Activated B cell treated with CpG ODN at 0.5 μM for 24 hours (primary cell): ENCODE results near the gene MACROD2. TPM values are rescaled to one million over a fixed set of nuclear protein-coding genes. Genes with fewer than 3 reads are reported as not detected.

ENCODE experiments used
- ATAC-seq: fragments of 200-7000 bp; cut with Tn5 transposase; one replicate; pipeline ENCODE4 v1.10.0; 2021; ENCODE audit warnings: low read depth, mild to moderate bottlenecking, moderate library complexity
- CTCF ChIA-PET: fragments of 350-600 bp; sonication (Branson Sonifier 250); formaldehyde crosslinking; loops from one replicate; lab custom pipeline; 2021; ENCODE audit warnings: antibody characterized with exemption; lab: Charles Lee
- POLR2A ChIA-PET: fragments of 350-600 bp; sonication (Branson Sonifier 250); formaldehyde crosslinking; loops from one replicate; lab custom pipeline; 2021; ENCODE audit warnings: antibody characterized with exemption; lab: Charles Lee
- DNase-seq: peaks from one replicate; pipeline ENCODE4 v3.0.0; 2022
- H3K27ac Mint-ChIP-seq: one replicate; pipeline ENCODE4 v1.8.0; 2020; ENCODE audit warnings: mixed read lengths
- H3K27me3 Mint-ChIP-seq: one replicate; pipeline ENCODE4 v1.8.0; 2021; ENCODE audit warnings: mixed read lengths
- H3K36me3 Mint-ChIP-seq: one replicate; pipeline ENCODE4 v1.8.0; 2021; ENCODE audit warnings: low read depth, mixed read lengths
- H3K4me1 Mint-ChIP-seq: one replicate; pipeline ENCODE4 v1.8.0; 2021; ENCODE audit warnings: mixed read lengths
- H3K4me3 Mint-ChIP-seq: one replicate; pipeline ENCODE4 v1.8.0; 2020; ENCODE audit warnings: mild to moderate bottlenecking, mixed read lengths
- H3K9me3 Mint-ChIP-seq: one replicate; pipeline ENCODE4 v1.8.0; 2020; ENCODE audit warnings: mixed read lengths
- intact Hi-C: fragments of 100-400 bp; cut with micrococcal nuclease; formaldehyde crosslinking; loops from one replicate; pipeline ENCODE4 v1.15.1; 2024
- total RNA-seq: library from RNA; stranded (reverse); gene quantifications from 2 replicates; pipeline ENCODE4 v1.2.3, GENCODE V29; 2022
- TF ChIP-seq, protein P1 (sequence below): fragments of 200-600 bp; IDR thresholded peaks from one replicate; pipeline ENCODE4 v1.8.0; 2022; ENCODE audit warnings: antibody characterized with exemption, mild to moderate bottlenecking

MACROD2 gene
- total RNA-seq, 1 donor from 2014 or later, result 55.1 TPM

DNA sequence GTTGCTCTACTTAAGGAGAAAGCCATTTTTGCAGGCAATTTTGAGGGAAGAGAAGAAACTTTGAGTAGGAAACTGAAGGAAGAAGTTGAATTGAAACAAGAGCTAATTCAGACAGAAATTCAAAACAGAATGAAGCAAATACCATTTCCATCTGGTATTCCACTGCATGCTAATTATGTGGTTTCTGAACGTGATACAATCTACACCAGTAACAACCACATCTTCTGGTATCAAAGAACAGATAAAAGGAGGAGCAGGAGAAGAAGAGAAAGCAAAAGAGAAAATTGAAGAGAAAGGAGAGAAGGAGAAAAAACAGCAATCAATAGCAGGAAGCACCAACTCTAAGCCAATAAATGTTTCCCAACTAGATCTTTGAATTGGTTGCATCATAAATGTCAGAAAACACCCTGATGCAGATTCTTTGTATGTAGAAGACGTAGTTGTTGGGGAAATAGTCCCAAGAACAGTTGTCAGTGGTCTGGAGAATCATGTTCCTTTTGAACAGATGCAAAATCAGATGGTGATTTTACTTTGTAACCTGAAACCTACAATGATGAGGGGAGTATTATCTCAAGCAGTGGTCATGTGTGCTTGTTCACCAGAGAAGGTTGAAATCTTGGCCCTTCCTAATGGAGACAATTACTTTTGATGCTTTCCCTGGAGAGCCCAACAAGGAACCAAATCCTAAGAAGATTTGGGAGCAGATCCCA lies 132.4 kb downstream of the MACROD2 start:
- no peak for DNase-seq
- ChIA-PET POLR2A (no interaction called here), CTCF (no interaction called here)
- ATAC-seq, result no peak
- Mint-ChIP-seq H3K9me3 (no peaks in the 10 kb centered on the region), H3K27me3 (no peaks in the 10 kb centered on the region), H3K4me3 (no peak overlapping the region), H3K27ac (no peak overlapping the region), H3K36me3 (no peaks in the 10 kb centered on the region), H3K4me1 (no peaks in the 10 kb centered on the region)
- TF ChIP-seq, protein P1, sequence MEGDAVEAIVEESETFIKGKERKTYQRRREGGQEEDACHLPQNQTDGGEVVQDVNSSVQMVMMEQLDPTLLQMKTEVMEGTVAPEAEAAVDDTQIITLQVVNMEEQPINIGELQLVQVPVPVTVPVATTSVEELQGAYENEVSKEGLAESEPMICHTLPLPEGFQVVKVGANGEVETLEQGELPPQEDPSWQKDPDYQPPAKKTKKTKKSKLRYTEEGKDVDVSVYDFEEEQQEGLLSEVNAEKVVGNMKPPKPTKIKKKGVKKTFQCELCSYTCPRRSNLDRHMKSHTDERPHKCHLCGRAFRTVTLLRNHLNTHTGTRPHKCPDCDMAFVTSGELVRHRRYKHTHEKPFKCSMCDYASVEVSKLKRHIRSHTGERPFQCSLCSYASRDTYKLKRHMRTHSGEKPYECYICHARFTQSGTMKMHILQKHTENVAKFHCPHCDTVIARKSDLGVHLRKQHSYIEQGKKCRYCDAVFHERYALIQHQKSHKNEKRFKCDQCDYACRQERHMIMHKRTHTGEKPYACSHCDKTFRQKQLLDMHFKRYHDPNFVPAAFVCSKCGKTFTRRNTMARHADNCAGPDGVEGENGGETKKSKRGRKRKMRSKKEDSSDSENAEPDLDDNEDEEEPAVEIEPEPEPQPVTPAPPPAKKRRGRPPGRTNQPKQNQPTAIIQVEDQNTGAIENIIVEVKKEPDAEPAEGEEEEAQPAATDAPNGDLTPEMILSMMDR, result no peak
- intact Hi-C loops, result no loop called here

DNA sequence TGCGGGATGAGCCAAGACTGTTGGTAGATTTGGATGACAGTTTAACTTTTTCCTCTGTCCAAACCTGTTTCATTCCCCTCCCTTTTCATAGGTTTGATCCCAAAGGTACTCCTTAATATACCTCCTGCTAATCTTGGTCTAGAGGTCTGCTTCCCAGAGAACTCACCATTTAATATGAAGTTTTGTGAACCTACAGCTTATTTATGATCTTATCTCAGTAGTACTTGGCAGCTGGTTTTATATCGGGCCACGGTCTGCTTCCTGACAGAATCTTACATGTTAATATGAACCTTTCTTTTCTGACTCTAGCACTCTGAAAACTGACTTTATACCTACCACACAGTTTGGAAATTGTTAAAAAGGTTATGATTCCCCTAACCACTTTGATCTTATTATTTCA lies 138.7 kb downstream of the MACROD2 start:
- ChIA-PET CTCF (no interaction called here), POLR2A (no interaction called here)
- no peak overlapping the region for H3K4me3 Mint-ChIP-seq
- H3K27ac Mint-ChIP-seq, result no peak overlapping the region
- ATAC-seq (no peak), DNase-seq (no peak)
- no peaks in the 10 kb centered on the region for H3K27me3 Mint-ChIP-seq
- TF ChIP-seq, protein P1, result no peak
- intact Hi-C loops, result no loop called here
- no peaks in the 10 kb centered on the region for H3K36me3 Mint-ChIP-seq
- no peaks in the 10 kb centered on the region for H3K4me1 Mint-ChIP-seq
- H3K9me3 Mint-ChIP-seq, result no peaks in the 10 kb centered on the region

DNA sequence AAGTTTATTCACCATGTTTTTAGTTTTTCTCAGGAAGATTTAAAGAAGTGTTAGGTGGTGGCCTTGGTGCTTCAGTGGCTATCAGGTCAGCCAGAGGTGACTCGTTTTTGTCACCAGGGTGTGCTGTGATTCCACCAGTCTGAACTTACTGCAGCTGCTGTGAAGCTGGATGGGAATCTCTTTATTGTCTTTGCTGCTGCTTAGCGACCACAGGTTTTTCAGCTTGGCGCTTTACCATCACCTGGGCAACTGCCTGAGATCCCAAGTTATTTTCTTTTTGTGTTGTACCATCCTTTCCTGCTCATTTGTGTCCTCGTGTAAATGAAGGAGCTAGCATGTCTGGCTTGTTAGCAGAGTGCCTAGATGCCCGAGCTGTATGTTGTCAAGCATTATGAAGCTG lies 146.9 kb downstream of the MACROD2 start:
- intact Hi-C loops, result no loop called here
- Mint-ChIP-seq H3K4me3 (no peak overlapping the region), H3K9me3 (no peaks in the 10 kb centered on the region), H3K4me1 (no peaks in the 10 kb centered on the region), H3K27ac (no peak overlapping the region), H3K27me3 (no peaks in the 10 kb centered on the region), H3K36me3 (no peaks in the 10 kb centered on the region)
- ATAC-seq, result no peak
- DNase-seq, result no peak
- TF ChIP-seq, protein P1, result no peak
- ChIA-PET POLR2A (no interaction called here), CTCF (no interaction called here)

DNA sequence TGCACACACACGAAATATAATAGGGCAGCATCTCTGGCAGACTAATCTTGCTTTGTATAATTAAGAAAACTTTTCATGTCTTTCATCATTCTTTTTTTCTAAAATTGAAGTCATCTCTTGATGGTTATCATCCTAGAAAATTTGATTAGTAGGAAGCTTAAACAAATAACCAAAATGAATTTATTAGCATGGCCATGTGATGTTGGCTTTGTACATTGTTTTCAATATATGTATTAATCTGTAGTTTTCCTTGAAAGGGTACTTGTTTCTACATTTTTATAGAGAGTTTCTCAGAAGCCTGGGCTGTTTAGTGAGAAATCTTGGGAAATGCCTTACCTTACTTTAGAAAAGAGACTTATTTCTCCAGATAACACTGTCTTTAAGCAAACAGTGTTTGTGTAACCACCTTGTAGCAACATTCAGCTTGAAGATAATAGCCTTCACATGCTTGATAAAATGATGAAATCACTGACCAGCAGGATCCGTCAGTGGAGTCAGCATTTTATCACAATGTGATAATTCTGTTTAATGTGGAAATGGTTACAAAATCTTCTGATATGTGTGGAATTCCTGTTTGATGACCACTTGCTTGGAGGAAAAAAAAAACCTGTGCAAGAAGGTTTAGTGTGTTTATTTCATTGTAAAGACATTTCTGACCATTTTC lies 147.8 kb downstream of the MACROD2 start:
- no peaks in the 10 kb centered on the region for H3K27me3 Mint-ChIP-seq
- no peak for ATAC-seq
- H3K4me1 Mint-ChIP-seq, result no peaks in the 10 kb centered on the region
- H3K27ac Mint-ChIP-seq, result no peak overlapping the region
- no peaks in the 10 kb centered on the region for H3K36me3 Mint-ChIP-seq
- H3K9me3 Mint-ChIP-seq, result no peaks in the 10 kb centered on the region
- CTCF ChIA-PET, result no interaction called here
- POLR2A ChIA-PET, result no interaction called here
- no peak overlapping the region for H3K4me3 Mint-ChIP-seq
- intact Hi-C loops, result no loop called here
- TF ChIP-seq, protein P1, result no peak
- DNase-seq, result no peak

DNA sequence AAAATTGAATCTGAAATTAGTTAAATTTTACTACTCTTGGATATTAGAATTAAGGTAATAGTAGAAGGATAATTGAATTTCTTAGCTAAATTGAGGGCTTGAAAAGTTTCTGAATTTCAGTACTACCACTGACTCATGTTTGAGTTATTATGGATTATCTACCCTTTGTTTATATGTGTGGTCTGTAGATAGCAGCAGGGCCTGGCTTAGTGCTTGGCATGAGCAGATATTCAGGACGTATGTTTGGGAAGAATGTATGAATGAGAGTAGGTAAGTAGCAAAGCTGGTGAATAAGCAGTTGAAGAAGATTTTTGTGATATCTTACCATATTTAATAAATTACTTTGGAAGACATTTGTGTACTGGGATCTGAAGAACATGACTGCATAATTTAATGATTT lies 152.7 kb downstream of the MACROD2 start:
- TF ChIP-seq, protein P1, result no peak
- H3K4me1 Mint-ChIP-seq, result no peaks in the 10 kb centered on the region
- no peaks in the 10 kb centered on the region for H3K36me3 Mint-ChIP-seq
- H3K9me3 Mint-ChIP-seq, result no peaks in the 10 kb centered on the region
- no peak overlapping the region for H3K4me3 Mint-ChIP-seq
- ATAC-seq (no peak), DNase-seq (no peak)
- intact Hi-C loops, result no loop called here
- POLR2A ChIA-PET, result no interaction called here
- no peak overlapping the region for H3K27ac Mint-ChIP-seq
- H3K27me3 Mint-ChIP-seq, result no peaks in the 10 kb centered on the region
- CTCF ChIA-PET, result no interaction called here
